HEK293 (cell line): ENCODE data around the gene PLEKHF1.

ENCODE experiments used
- CTCF ChIA-PET: fragments of 350-600 bp; formaldehyde crosslinking; extraction: SDS; loops from one replicate; lab custom pipeline; 2021; ENCODE audit warnings: antibody characterized with exemption; lab: Yijun Ruan, JAX
- POLR2A ChIA-PET: fragments of 300-600 bp; formaldehyde crosslinking; extraction: SDS; loops from one replicate; lab custom pipeline; 2020; ENCODE audit warnings: antibody characterized with exemption, inconsistent platforms; lab: Yijun Ruan, JAX
- H3K27ac ChIP-seq: fragments of 200-500 bp; sonication (Bioruptor generic); 2 replicates; pipeline ENCODE4 v1.5.1; 2014; ENCODE audit warnings: low read depth, low read length, control low read depth, inconsistent platforms; ENCODE audit errors: extremely low read depth
- H3K36me3 ChIP-seq, 2 experiments: fragments of 200-500 bp in 1 of 2; sonication (Bioruptor generic) in 1 of 2; 1 replicate in 1 of 2; 2 replicates in 1 of 2; pipeline ENCODE4 v1.5.1; 2014 to 2017; ENCODE audit warnings: inconsistent platforms in 2 of 2, low read length in 2 of 2; ENCODE audit not compliant: control insufficient read depth in 2 of 2, insufficient read depth in 1 of 2
- H3K4me1 ChIP-seq: fragments of 200-500 bp; sonication (Bioruptor generic); 2 replicates; pipeline ENCODE4 v1.5.1; 2014; ENCODE audit warnings: mild to moderate bottlenecking, low read length, inconsistent platforms; ENCODE audit not compliant: control insufficient read depth, insufficient read depth
- H3K4me3 ChIP-seq: 2 replicates; pipeline ENCODE4 v1.5.1; 2011; ENCODE audit warnings: low read depth, mild to moderate bottlenecking, control low read depth, low read length, moderate library complexity
- H3K9me3 ChIP-seq: fragments of 200-500 bp; sonication (Bioruptor generic); 2 replicates; pipeline ENCODE4 v1.5.1; 2014; ENCODE audit warnings: low read depth, low read length, inconsistent platforms; ENCODE audit not compliant: control insufficient read depth, insufficient read depth
- BCL11B ChIP-seq: fragments of 450-650 bp; formaldehyde crosslinking; IDR thresholded peaks from 2 replicates; pipeline ENCODE4 v1.5.1; 2016; ENCODE audit warnings: low read depth, missing biosample characterization, missing genetic modification characterization
- OSR2 ChIP-seq: fragments of 450-650 bp; formaldehyde crosslinking; IDR thresholded peaks from 2 replicates; pipeline ENCODE4 v1.5.1; 2016; ENCODE audit warnings: missing biosample characterization, missing genetic modification characterization
- REPIN1 ChIP-seq: fragments of 450-650 bp; formaldehyde crosslinking; IDR thresholded peaks from 2 replicates; pipeline ENCODE4 v1.5.1; 2017; ENCODE audit warnings: missing biosample characterization, missing genetic modification characterization, low read depth
- REST ChIP-seq: fragments of 450-650 bp; formaldehyde crosslinking; IDR thresholded peaks from 2 replicates; pipeline ENCODE4 v1.5.1; 2016; ENCODE audit warnings: missing biosample characterization, missing genetic modification characterization
- SP2 ChIP-seq: fragments of 450-650 bp; formaldehyde crosslinking; IDR thresholded peaks from 2 replicates; pipeline ENCODE4 v1.5.1; 2016; ENCODE audit warnings: missing biosample characterization, missing genetic modification characterization
- YY2 ChIP-seq: fragments of 450-650 bp; formaldehyde crosslinking; IDR thresholded peaks from 2 replicates; pipeline ENCODE4 v1.5.1; 2016; ENCODE audit warnings: missing biosample characterization, missing genetic modification characterization
- ZBTB1 ChIP-seq: fragments of 450-650 bp; formaldehyde crosslinking; IDR thresholded peaks from 2 replicates; pipeline ENCODE4 v1.5.1; 2016; ENCODE audit warnings: missing biosample characterization, missing genetic modification characterization
- ZBTB17 ChIP-seq: fragments of 450-650 bp; formaldehyde crosslinking; IDR thresholded peaks from 2 replicates; pipeline ENCODE4 v1.5.1; 2016; ENCODE audit warnings: missing biosample characterization, missing genetic modification characterization
- ZFP37 ChIP-seq: fragments of 450-650 bp; formaldehyde crosslinking; IDR thresholded peaks from 2 replicates; pipeline ENCODE4 v1.5.1; 2016; ENCODE audit warnings: missing biosample characterization, missing genetic modification characterization
- ZFP69B ChIP-seq: fragments of 450-650 bp; formaldehyde crosslinking; IDR thresholded peaks from 2 replicates; pipeline ENCODE4 v1.5.1; 2016; ENCODE audit warnings: missing biosample characterization, missing genetic modification characterization
- ZNF146 ChIP-seq: fragments of 450-650 bp; formaldehyde crosslinking; IDR thresholded peaks from 2 replicates; pipeline ENCODE4 v1.5.1; 2016; ENCODE audit warnings: missing biosample characterization, missing genetic modification characterization
- ZNF157 ChIP-seq: fragments of 450-650 bp; formaldehyde crosslinking; IDR thresholded peaks from 2 replicates; pipeline ENCODE4 v1.5.1; 2016; ENCODE audit warnings: missing biosample characterization, missing genetic modification characterization
- ZNF174 ChIP-seq: fragments of 450-650 bp; formaldehyde crosslinking; IDR thresholded peaks from 2 replicates; pipeline ENCODE4 v1.5.0; 2017; ENCODE audit warnings: missing biosample characterization, mild to moderate bottlenecking, missing genetic modification characterization
- ZNF266 ChIP-seq: fragments of 450-650 bp; formaldehyde crosslinking; IDR thresholded peaks from 2 replicates; pipeline ENCODE4 v1.5.1; 2016; ENCODE audit warnings: missing biosample characterization, missing genetic modification characterization, low read depth
- ZNF341 ChIP-seq: fragments of 450-650 bp; formaldehyde crosslinking; IDR thresholded peaks from 2 replicates; pipeline ENCODE4; 2016; ENCODE audit warnings: low read depth, missing biosample characterization, missing genetic modification characterization
- ZNF362 ChIP-seq: fragments of 450-650 bp; formaldehyde crosslinking; IDR thresholded peaks from 2 replicates; pipeline ENCODE4 v1.5.1; 2016; ENCODE audit warnings: missing biosample characterization, missing genetic modification characterization
- ZNF426 ChIP-seq: fragments of 450-650 bp; formaldehyde crosslinking; IDR thresholded peaks from 2 replicates; pipeline ENCODE4 v1.5.1; 2017; ENCODE audit warnings: missing biosample characterization, missing genetic modification characterization, mild to moderate bottlenecking, inconsistent platforms, moderate library complexity
- ZNF521 ChIP-seq: fragments of 450-650 bp; formaldehyde crosslinking; IDR thresholded peaks from 2 replicates; pipeline ENCODE4 v1.5.1; 2017; ENCODE audit warnings: missing biosample characterization, mild to moderate bottlenecking, missing genetic modification characterization
- ZNF610 ChIP-seq: fragments of 450-650 bp; formaldehyde crosslinking; IDR thresholded peaks from 2 replicates; pipeline ENCODE4 v1.5.1; 2016; ENCODE audit warnings: missing biosample characterization, missing genetic modification characterization, borderline replicate concordance
- ZNF777 ChIP-seq: fragments of 450-650 bp; formaldehyde crosslinking; IDR thresholded peaks from 2 replicates; pipeline ENCODE4 v1.5.1; 2017; ENCODE audit warnings: missing biosample characterization, missing genetic modification characterization, borderline replicate concordance
- ZNF830 ChIP-seq: fragments of 450-650 bp; IDR thresholded peaks from 2 replicates; pipeline ENCODE4 v1.5.0; 2018; ENCODE audit warnings: missing biosample characterization, missing genetic modification characterization, low read depth, mild to moderate bottlenecking, moderate library complexity
- ZSCAN23 ChIP-seq: fragments of 450-650 bp; formaldehyde crosslinking; IDR thresholded peaks from 2 replicates; pipeline ENCODE4 v1.5.1; 2016; ENCODE audit warnings: missing biosample characterization, missing genetic modification characterization
- TF ChIP-seq, protein P1 (sequence below): fragments of 450-650 bp; formaldehyde crosslinking; IDR thresholded peaks from 2 replicates; pipeline ENCODE4 v1.5.1; 2016; ENCODE audit warnings: missing biosample characterization, missing genetic modification characterization
- TF ChIP-seq, protein P2 (sequence below): fragments of 450-650 bp; formaldehyde crosslinking; IDR thresholded peaks from 2 replicates; pipeline ENCODE4 v1.5.1; 2017; ENCODE audit warnings: missing biosample characterization, missing genetic modification characterization
- TF ChIP-seq, protein P3 (sequence below): fragments of 450-650 bp; formaldehyde crosslinking; IDR thresholded peaks from 2 replicates; pipeline ENCODE4 v1.5.1; 2016; ENCODE audit warnings: missing biosample characterization, missing genetic modification characterization

The PLEKHF1 gene

GRCh38 chr19:29715701-29716581 lies 50.7 kb downstream of the PLEKHF1 start:
- ChIA-PET CTCF (interaction anchor here (0.5 to 13.2 kb wide), 102 partner anchors 10 to 1972 kb away, joined by 3 to 299 read pairs (median 4); partner anchors contain the start of gene POP4), POLR2A (interaction anchor here (0.9 to 4.5 kb wide), 25 partner anchors 9 to 164 kb away, joined by 3 to 40 read pairs (median 4); partner anchors contain the start of genes PLEKHF1 and POP4)
- Histone ChIP-seq H3K4me1 (peaks cover 16% of the 10 kb centered on the region), H3K36me3 (peaks cover 0 to 10% of the 10 kb centered on the region in 2 experiments; a peak in 1 of 3 replicates), H3K4me3 (peak overlapping the region; percentile 65), H3K9me3 (no peaks in the 10 kb centered on the region), H3K27ac (peak overlapping the region; percentile 96)
- TF ChIP-seq SP2 (tag by site-specific recombination): no peak
- 0 out of 2 replicates have a peak, but pooled peaks have one; percentile 10 for TF ChIP-seq ZNF146 (tag by site-specific recombination)
- no peak for TF ChIP-seq ZNF777 (tag by site-specific recombination)
- TF ChIP-seq BCL11B (tag by site-specific recombination): no peak
- TF ChIP-seq REPIN1: no peak; the same call in 1 of the 2 replicates
- TF ChIP-seq ZFP37 (tag by site-specific recombination): peak; percentile 31; the same call in 1 of the 2 replicates
- TF ChIP-seq ZNF426 (tag by site-specific recombination): no peak
- no peak for TF ChIP-seq ZSCAN23
- TF ChIP-seq, protein P1, sequence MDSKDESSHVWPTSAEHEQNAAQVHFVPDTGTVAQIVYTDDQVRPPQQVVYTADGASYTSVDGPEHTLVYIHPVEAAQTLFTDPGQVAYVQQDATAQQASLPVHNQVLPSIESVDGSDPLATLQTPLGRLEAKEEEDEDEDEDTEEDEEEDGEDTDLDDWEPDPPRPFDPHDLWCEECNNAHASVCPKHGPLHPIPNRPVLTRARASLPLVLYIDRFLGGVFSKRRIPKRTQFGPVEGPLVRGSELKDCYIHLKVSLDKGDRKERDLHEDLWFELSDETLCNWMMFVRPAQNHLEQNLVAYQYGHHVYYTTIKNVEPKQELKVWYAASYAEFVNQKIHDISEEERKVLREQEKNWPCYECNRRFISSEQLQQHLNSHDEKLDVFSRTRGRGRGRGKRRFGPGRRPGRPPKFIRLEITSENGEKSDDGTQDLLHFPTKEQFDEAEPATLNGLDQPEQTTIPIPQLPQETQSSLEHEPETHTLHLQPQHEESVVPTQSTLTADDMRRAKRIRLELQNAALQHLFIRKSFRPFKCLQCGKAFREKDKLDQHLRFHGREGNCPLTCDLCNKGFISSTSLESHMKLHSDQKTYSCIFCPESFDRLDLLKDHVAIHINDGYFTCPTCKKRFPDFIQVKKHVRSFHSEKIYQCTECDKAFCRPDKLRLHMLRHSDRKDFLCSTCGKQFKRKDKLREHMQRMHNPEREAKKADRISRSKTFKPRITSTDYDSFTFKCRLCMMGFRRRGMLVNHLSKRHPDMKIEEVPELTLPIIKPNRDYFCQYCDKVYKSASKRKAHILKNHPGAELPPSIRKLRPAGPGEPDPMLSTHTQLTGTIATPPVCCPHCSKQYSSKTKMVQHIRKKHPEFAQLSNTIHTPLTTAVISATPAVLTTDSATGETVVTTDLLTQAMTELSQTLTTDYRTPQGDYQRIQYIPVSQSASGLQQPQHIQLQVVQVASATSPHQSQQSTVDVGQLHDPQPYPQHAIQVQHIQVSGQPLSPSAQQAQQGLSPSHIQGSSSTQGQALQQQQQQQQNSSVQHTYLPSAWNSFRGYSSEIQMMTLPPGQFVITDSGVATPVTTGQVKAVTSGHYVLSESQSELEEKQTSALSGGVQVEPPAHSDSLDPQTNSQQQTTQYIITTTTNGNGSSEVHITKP (tag by site-specific recombination): no peak
- no peak for TF ChIP-seq OSR2
- no peak; the same call in 1 of the 2 replicates for TF ChIP-seq REST (tag by site-specific recombination)
- TF ChIP-seq, protein P2, sequence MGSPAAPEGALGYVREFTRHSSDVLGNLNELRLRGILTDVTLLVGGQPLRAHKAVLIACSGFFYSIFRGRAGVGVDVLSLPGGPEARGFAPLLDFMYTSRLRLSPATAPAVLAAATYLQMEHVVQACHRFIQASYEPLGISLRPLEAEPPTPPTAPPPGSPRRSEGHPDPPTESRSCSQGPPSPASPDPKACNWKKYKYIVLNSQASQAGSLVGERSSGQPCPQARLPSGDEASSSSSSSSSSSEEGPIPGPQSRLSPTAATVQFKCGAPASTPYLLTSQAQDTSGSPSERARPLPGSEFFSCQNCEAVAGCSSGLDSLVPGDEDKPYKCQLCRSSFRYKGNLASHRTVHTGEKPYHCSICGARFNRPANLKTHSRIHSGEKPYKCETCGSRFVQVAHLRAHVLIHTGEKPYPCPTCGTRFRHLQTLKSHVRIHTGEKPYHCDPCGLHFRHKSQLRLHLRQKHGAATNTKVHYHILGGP (tag by site-specific recombination): no peak
- TF ChIP-seq ZNF521 (tag by site-specific recombination): no peak
- TF ChIP-seq ZBTB17: no peak
- TF ChIP-seq ZNF174 (tag by site-specific recombination): no peak; the same call in 1 of the 2 replicates
- no peak for TF ChIP-seq ZNF830 (tag by site-specific recombination)
- TF ChIP-seq, protein P3, sequence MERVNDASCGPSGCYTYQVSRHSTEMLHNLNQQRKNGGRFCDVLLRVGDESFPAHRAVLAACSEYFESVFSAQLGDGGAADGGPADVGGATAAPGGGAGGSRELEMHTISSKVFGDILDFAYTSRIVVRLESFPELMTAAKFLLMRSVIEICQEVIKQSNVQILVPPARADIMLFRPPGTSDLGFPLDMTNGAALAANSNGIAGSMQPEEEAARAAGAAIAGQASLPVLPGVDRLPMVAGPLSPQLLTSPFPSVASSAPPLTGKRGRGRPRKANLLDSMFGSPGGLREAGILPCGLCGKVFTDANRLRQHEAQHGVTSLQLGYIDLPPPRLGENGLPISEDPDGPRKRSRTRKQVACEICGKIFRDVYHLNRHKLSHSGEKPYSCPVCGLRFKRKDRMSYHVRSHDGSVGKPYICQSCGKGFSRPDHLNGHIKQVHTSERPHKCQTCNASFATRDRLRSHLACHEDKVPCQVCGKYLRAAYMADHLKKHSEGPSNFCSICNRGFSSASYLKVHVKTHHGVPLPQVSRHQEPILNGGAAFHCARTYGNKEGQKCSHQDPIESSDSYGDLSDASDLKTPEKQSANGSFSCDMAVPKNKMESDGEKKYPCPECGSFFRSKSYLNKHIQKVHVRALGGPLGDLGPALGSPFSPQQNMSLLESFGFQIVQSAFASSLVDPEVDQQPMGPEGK (tag by site-specific recombination): no peak; the same call in 1 of the 2 replicates
- TF ChIP-seq ZNF362: no peak
- no peak for TF ChIP-seq YY2 (tag by site-specific recombination)
- no peak for TF ChIP-seq ZNF341 (tag by site-specific recombination)
- TF ChIP-seq ZBTB1: no peak
- TF ChIP-seq ZNF266 (tag by site-specific recombination): no peak; the same call in 1 of the 2 replicates
- TF ChIP-seq ZNF610 (tag by site-specific recombination): no peak
- TF ChIP-seq ZNF157: no peak
- no peak; the same call in 1 of the 2 replicates for TF ChIP-seq ZFP69B
